K562 (cell line): ENCODE measurements around the gene LRRC8E. TPM values are rescaled to one million over a fixed set of nuclear protein-coding genes. Genes with fewer than 3 reads are reported as not detected.

Experiments
- ATAC-seq: fragments of 200-7000 bp; cut with Tn5 transposase; 3 replicates; pipeline ENCODE4 v1.9.1; 2020; ENCODE audit warnings: moderate library complexity
- BruUV-seq: library from RNA; stranded (reverse); fragments of 400-500 nt; replicated peaks from 2 replicates; lab custom pipeline; 2021; lab: Mats Ljungman, UMichigan
- CTCF ChIA-PET: fragments of 300-600 bp; formaldehyde crosslinking; extraction: SDS; loops from one replicate; lab custom pipeline; 2021; ENCODE audit warnings: low intra/inter-chr PET ratio; lab: Yijun Ruan, JAX
- POLR2A ChIA-PET: fragments of 300-600, 350-650 bp; sonication (Branson Sonifier 250); formaldehyde crosslinking; extraction: SDS; loops from one replicate; lab custom pipeline; 2021; ENCODE audit warnings: antibody characterized with exemption, inconsistent platforms; lab: Yijun Ruan, JAX
- DNase-seq, 4 experiments: peaks; one replicate each; pipeline versions ENCODE4 v3.0.0 to v3.0.0-alpha.2; 2011 to 2018; ENCODE audit warnings: low spot score in 3 of 4, mixed read lengths in 3 of 4; ENCODE audit errors: extremely low read depth in 1 of 4
- FAIRE-seq: peaks from 2 replicates; lab custom pipeline; 2011; peaks lifted over from hg19 to GRCh38; lab: Jason Lieb, UNC
- H2AFZ ChIP-seq: 2 replicates; pipeline ENCODE4 v1.6.0; 2011; ENCODE audit warnings: low read depth, low read length, control low read depth, inconsistent platforms
- H3K27ac ChIP-seq: fragments of 200-600 bp; 3 replicates; pipeline ENCODE4 v1.8.0; 2011; ENCODE audit warnings: low read depth, mild to moderate bottlenecking, control low read depth, inconsistent platforms, low read length, moderate library complexity, mixed read lengths; ENCODE audit errors: extremely low read depth
- H3K27me3 ChIP-seq, 2 experiments: fragments of 300-600 bp in 1 of 2; 2 replicates in 1 of 2; 3 replicates in 1 of 2; pipeline versions ENCODE4 v1.6.0 to v1.8.0; 2011; ENCODE audit warnings: inconsistent platforms in 2 of 2, low read length in 2 of 2, mild to moderate bottlenecking in 1 of 2, mixed read lengths in 1 of 2, moderate library complexity in 1 of 2; ENCODE audit not compliant: control insufficient read depth in 2 of 2, insufficient read depth in 2 of 2
- H3K36me3 ChIP-seq: fragments of 300-600 bp; 3 replicates; pipeline ENCODE4 v1.8.0; 2011; ENCODE audit warnings: mild to moderate bottlenecking, low read length, inconsistent platforms; ENCODE audit not compliant: control insufficient read depth, insufficient read depth
- H3K4me1 ChIP-seq, 2 experiments: fragments of 200-600 bp in 1 of 2; replicated peaks in 1 of 2; 2 replicates in 1 of 2; 3 replicates in 1 of 2; pipeline versions ENCODE4 v1.5.1 to v1.8.0; 2011; ENCODE audit warnings: inconsistent platforms in 2 of 2, low read length in 2 of 2, mild to moderate bottlenecking in 1 of 2, mixed read lengths in 1 of 2, moderate library complexity in 1 of 2; ENCODE audit not compliant: control insufficient read depth in 2 of 2, insufficient read depth in 2 of 2
- H3K4me2 ChIP-seq: 2 replicates; pipeline ENCODE4 v1.6.1; 2011; ENCODE audit warnings: low read length, control low read depth, inconsistent platforms, mixed read lengths; ENCODE audit not compliant: insufficient read depth
- H3K4me3 ChIP-seq: fragments of 200-600 bp; sonication (generic), shearing (Covaris generic); 2 replicates; pipeline ENCODE4 v1.5.1; 2016; ENCODE audit warnings: control low read depth, inconsistent platforms
- H3K79me2 ChIP-seq: fragments of 200-600 bp; 3 replicates; pipeline ENCODE4 v1.8.0; 2011; ENCODE audit warnings: low read length, inconsistent platforms; ENCODE audit not compliant: control insufficient read depth, insufficient read depth
- H3K9ac ChIP-seq, 2 experiments: 2 replicates each; pipeline versions ENCODE4 v1.6.0 to v1.6.1; 2011; ENCODE audit warnings: low read depth in 2 of 2, low read length in 2 of 2, control low read depth in 1 of 2, inconsistent platforms in 1 of 2, mild to moderate bottlenecking in 1 of 2, mixed read lengths in 1 of 2; ENCODE audit not compliant: insufficient read depth in 1 of 2
- H3K9me1 ChIP-seq: one replicate; pipeline ENCODE4 v1.6.0; 2011; ENCODE audit warnings: inconsistent platforms, mild to moderate bottlenecking, low read length, moderate library complexity; ENCODE audit not compliant: control insufficient read depth, insufficient read depth
- H3K9me3 ChIP-seq: replicated peaks from 2 replicates; pipeline ENCODE4 v1.5.1; 2011; ENCODE audit warnings: low read depth, low read length, inconsistent platforms; ENCODE audit not compliant: control insufficient read depth, insufficient read depth
- H4K20me1 ChIP-seq: replicated peaks from 2 replicates; pipeline ENCODE4 v1.6.1; 2011; ENCODE audit warnings: low read length, inconsistent platforms, mixed read lengths; ENCODE audit not compliant: control insufficient read depth, insufficient read depth
- BCOR ChIP-seq: fragments of 450-650 bp; IDR thresholded peaks from 2 replicates; pipeline ENCODE4 v1.6.1; 2016
- EWSR1 ChIP-seq: fragments of 450-650 bp; IDR thresholded peaks from 2 replicates; pipeline ENCODE4 v1.6.1; 2018; ENCODE audit warnings: borderline replicate concordance, mild to moderate bottlenecking, low read depth, moderate library complexity; ENCODE audit not compliant: partially characterized antibody
- FOXK1 ChIP-seq: sonication (generic); formaldehyde crosslinking; IDR thresholded peaks from 2 replicates; pipeline ENCODE4 v1.8.0; 2022; ENCODE audit warnings: missing genetic modification reagents, mild to moderate bottlenecking, borderline replicate concordance
- HNRNPH1 ChIP-seq: fragments of 200-400 bp; formaldehyde crosslinking; optimal IDR thresholded peaks from 2 replicates; pipeline ENCODE3; 2017; ENCODE audit warnings: low read depth, mild to moderate bottlenecking, low read length, moderate library complexity
- SETDB1 ChIP-seq: IDR thresholded peaks from one replicate; pipeline ENCODE4 v1.6.1; 2012; ENCODE audit warnings: low read length, control low read depth, inconsistent platforms
- SLC30A9 ChIP-seq: fragments of 250-450 bp; sonication (Bioruptor Pico); IDR thresholded peaks from 2 replicates; pipeline ENCODE4 v1.8.0; 2022; ENCODE audit warnings: mild to moderate bottlenecking, moderate library complexity
- ZNF121 ChIP-seq: sonication (generic); formaldehyde crosslinking; conservative IDR thresholded peaks from 2 replicates; pipeline ENCODE4 v1.8.0; 2022; ENCODE audit warnings: missing genetic modification reagents
- ZNF134 ChIP-seq: fragments of 250-450 bp; sonication (Bioruptor Pico); conservative IDR thresholded peaks from 2 replicates; pipeline ENCODE4 v1.4.0; 2020
- ZNF384 ChIP-seq: IDR thresholded peaks from 2 replicates; pipeline ENCODE4 v1.6.1; 2012; ENCODE audit warnings: low read depth, low read length, improper control_type of control experiment
- WGBS: fragments of 100-300 bp; shearing (Covaris generic); methylation state at CpG from one replicate; pipeline ENCODE4 v1.1.6; 2016; ENCODE audit warnings: low coverage, mixed read lengths; ENCODE audit not compliant: insufficient coverage; ENCODE audit errors: missing lambda C conversion rate; 5-methylcytosine and 5-hydroxymethylcytosine counted together
- in situ Hi-C: fragments of 300-500 bp; cut with MboI; formaldehyde crosslinking; loops from 4 replicates; pipeline ENCODE4 v1.15.0; 2018; ENCODE audit warnings: inconsistent platforms, mixed read lengths
- intact Hi-C: fragments of 100-400 bp; cut with micrococcal nuclease; formaldehyde crosslinking; loops from 2 replicates; pipeline ENCODE4 v1.14.2; 2022
- polyA plus RNA-seq, 8 experiments: library from polyadenylated mRNA; depleted of rRNA in 4 of 8; stranded (reverse) in 5 of 8; unstranded in 3 of 8; fragments of >200 nt; fragmentation: Nextera tagmentation in 2 of 8; fragmentation: Illumina TruSeq in 1 of 8; extraction: Ambion mirVana in 2 of 8; extraction: Trizol in 1 of 8; gene quantifications; 2 replicates each; pipeline versions ENCODE4 v1.2.1 to v1.2.3, GENCODE V29; 2011 to 2014; ENCODE audit warnings: inconsistent platforms in 1 of 8, missing spikeins in 1 of 8
- total RNA-seq, 7 experiments: library from RNA; depleted of rRNA in 6 of 7; stranded (reverse); fragments of >200 nt in 6 of 7; fragmentation: Illumina TruSeq in 2 of 7; extraction: Trizol in 2 of 7; gene quantifications; 2 replicates each; pipeline versions ENCODE4 v1.2.1 to v1.2.3, GENCODE V29; 2011 to 2021; ENCODE audit warnings: low replicate concordance in 1 of 7
- TF ChIP-seq, protein P1 (sequence below): fragments of 450-650 bp; IDR thresholded peaks from 2 replicates; pipeline ENCODE4 v1.6.1; 2016; ENCODE audit warnings: mild to moderate bottlenecking, moderate library complexity
- TF ChIP-seq, protein P2 (sequence below): fragments of 250-450 bp; sonication (Bioruptor Pico); IDR thresholded peaks from 2 replicates; pipeline ENCODE4 v1.8.0; 2022; ENCODE audit warnings: moderate library complexity, mild to moderate bottlenecking, inconsistent platforms

The LRRC8E gene
- total and polyA plus RNA-seq, 9 of the 15 experiments (the other 6 are each of a cell fraction or from before 2014, with no cell fraction given): 0.08 to 5.7 (median 3.5) TPM; not detected in 1

DNA sequence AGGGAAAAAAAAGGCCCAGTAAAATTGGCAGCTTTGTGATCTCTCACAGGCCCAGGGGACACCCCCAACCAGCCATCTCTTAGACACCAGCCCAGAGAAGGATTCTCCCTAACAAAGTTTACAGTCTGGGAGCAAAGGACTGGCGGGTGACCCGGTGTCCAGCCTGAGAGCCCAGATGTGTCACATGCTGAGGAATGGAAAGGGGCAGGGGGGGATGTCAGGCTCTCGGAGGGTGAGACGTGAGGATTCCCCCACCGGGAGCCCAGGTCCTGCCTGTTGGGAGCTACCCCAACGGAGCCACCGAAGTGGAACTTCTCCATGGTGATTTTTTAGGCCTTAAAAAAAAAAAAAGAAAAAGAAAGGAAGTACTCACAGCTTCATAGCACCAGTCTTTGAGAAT is 42.5 kb downstream of the LRRC8E start:
- Histone ChIP-seq H3K9me1 (no peaks in the 10 kb centered on the region), H3K27me3 (no peaks in the 10 kb centered on the region), H3K9me3 (no peaks in the 10 kb centered on the region), H3K79me2 (no peaks in the 10 kb centered on the region), H4K20me1 (peaks cover 21% of the 10 kb centered on the region), H3K9ac (no peak overlapping the region), H2AFZ (no peak overlapping the region), H3K4me3 (no peak overlapping the region), H3K27ac (no peak overlapping the region), H3K4me1 (peaks cover 11 to 67% of the 10 kb centered on the region in 2 experiments), H3K36me3 (peaks cover 78% of the 10 kb centered on the region; the same call in 2 of the 3 replicates), H3K4me2 (no peak overlapping the region)
- DNase-seq (no peak), ATAC-seq (no peak), FAIRE-seq (no peak)
- intact Hi-C loops: no loop called here
- ChIA-PET POLR2A (interaction anchor here (0.6 to 3.3 kb wide), 4 partner anchors 10 to 338 kb away, joined by 3 to 27 read pairs (median 4); partner anchors contain the start of gene TIMM44), CTCF (no interaction called here)
- no TSS peak for BruUV-seq
- 85% methylated on average over 6 of the region's 7 CpGs for whole genome bisulfite sequencing
- in situ Hi-C loops: no loop called here
- TF ChIP-seq, protein P1, sequence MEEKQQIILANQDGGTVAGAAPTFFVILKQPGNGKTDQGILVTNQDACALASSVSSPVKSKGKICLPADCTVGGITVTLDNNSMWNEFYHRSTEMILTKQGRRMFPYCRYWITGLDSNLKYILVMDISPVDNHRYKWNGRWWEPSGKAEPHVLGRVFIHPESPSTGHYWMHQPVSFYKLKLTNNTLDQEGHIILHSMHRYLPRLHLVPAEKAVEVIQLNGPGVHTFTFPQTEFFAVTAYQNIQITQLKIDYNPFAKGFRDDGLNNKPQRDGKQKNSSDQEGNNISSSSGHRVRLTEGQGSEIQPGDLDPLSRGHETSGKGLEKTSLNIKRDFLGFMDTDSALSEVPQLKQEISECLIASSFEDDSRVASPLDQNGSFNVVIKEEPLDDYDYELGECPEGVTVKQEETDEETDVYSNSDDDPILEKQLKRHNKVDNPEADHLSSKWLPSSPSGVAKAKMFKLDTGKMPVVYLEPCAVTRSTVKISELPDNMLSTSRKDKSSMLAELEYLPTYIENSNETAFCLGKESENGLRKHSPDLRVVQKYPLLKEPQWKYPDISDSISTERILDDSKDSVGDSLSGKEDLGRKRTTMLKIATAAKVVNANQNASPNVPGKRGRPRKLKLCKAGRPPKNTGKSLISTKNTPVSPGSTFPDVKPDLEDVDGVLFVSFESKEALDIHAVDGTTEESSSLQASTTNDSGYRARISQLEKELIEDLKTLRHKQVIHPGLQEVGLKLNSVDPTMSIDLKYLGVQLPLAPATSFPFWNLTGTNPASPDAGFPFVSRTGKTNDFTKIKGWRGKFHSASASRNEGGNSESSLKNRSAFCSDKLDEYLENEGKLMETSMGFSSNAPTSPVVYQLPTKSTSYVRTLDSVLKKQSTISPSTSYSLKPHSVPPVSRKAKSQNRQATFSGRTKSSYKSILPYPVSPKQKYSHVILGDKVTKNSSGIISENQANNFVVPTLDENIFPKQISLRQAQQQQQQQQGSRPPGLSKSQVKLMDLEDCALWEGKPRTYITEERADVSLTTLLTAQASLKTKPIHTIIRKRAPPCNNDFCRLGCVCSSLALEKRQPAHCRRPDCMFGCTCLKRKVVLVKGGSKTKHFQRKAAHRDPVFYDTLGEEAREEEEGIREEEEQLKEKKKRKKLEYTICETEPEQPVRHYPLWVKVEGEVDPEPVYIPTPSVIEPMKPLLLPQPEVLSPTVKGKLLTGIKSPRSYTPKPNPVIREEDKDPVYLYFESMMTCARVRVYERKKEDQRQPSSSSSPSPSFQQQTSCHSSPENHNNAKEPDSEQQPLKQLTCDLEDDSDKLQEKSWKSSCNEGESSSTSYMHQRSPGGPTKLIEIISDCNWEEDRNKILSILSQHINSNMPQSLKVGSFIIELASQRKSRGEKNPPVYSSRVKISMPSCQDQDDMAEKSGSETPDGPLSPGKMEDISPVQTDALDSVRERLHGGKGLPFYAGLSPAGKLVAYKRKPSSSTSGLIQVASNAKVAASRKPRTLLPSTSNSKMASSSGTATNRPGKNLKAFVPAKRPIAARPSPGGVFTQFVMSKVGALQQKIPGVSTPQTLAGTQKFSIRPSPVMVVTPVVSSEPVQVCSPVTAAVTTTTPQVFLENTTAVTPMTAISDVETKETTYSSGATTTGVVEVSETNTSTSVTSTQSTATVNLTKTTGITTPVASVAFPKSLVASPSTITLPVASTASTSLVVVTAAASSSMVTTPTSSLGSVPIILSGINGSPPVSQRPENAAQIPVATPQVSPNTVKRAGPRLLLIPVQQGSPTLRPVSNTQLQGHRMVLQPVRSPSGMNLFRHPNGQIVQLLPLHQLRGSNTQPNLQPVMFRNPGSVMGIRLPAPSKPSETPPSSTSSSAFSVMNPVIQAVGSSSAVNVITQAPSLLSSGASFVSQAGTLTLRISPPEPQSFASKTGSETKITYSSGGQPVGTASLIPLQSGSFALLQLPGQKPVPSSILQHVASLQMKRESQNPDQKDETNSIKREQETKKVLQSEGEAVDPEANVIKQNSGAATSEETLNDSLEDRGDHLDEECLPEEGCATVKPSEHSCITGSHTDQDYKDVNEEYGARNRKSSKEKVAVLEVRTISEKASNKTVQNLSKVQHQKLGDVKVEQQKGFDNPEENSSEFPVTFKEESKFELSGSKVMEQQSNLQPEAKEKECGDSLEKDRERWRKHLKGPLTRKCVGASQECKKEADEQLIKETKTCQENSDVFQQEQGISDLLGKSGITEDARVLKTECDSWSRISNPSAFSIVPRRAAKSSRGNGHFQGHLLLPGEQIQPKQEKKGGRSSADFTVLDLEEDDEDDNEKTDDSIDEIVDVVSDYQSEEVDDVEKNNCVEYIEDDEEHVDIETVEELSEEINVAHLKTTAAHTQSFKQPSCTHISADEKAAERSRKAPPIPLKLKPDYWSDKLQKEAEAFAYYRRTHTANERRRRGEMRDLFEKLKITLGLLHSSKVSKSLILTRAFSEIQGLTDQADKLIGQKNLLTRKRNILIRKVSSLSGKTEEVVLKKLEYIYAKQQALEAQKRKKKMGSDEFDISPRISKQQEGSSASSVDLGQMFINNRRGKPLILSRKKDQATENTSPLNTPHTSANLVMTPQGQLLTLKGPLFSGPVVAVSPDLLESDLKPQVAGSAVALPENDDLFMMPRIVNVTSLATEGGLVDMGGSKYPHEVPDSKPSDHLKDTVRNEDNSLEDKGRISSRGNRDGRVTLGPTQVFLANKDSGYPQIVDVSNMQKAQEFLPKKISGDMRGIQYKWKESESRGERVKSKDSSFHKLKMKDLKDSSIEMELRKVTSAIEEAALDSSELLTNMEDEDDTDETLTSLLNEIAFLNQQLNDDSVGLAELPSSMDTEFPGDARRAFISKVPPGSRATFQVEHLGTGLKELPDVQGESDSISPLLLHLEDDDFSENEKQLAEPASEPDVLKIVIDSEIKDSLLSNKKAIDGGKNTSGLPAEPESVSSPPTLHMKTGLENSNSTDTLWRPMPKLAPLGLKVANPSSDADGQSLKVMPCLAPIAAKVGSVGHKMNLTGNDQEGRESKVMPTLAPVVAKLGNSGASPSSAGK: no peak
- TF ChIP-seq FOXK1 (CRISPR knock-in tag) (no peak), EWSR1 (no peak), SLC30A9 (CRISPR knock-in tag) (no peak), SETDB1 (no peak), HNRNPH1 (no peak), ZNF134 (CRISPR knock-in tag) (no peak), BCOR (no peak), ZNF121 (no peak), ZNF384 (no peak)
- TF ChIP-seq, protein P2, sequence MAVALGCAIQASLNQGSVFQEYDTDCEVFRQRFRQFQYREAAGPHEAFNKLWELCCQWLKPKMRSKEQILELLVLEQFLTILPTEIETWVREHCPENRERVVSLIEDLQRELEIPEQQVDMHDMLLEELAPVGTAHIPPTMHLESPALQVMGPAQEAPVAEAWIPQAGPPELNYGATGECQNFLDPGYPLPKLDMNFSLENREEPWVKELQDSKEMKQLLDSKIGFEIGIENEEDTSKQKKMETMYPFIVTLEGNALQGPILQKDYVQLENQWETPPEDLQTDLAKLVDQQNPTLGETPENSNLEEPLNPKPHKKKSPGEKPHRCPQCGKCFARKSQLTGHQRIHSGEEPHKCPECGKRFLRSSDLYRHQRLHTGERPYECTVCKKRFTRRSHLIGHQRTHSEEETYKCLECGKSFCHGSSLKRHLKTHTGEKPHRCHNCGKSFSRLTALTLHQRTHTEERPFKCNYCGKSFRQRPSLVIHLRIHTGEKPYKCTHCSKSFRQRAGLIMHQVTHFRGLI (CRISPR knock-in tag): no peak
